HG02798 (cell line): ENCODE data around the gene NUDCD3.

Source experiments
- ATAC-seq: cut with Tn5 transposase; IDR thresholded peaks from one replicate; pipeline ENCODE4 v1.9.1; 2021; ENCODE audit warnings: mild to moderate bottlenecking; ENCODE audit not compliant: unreplicated experiment, poor library complexity

NUDCD3 gene

DNA sequence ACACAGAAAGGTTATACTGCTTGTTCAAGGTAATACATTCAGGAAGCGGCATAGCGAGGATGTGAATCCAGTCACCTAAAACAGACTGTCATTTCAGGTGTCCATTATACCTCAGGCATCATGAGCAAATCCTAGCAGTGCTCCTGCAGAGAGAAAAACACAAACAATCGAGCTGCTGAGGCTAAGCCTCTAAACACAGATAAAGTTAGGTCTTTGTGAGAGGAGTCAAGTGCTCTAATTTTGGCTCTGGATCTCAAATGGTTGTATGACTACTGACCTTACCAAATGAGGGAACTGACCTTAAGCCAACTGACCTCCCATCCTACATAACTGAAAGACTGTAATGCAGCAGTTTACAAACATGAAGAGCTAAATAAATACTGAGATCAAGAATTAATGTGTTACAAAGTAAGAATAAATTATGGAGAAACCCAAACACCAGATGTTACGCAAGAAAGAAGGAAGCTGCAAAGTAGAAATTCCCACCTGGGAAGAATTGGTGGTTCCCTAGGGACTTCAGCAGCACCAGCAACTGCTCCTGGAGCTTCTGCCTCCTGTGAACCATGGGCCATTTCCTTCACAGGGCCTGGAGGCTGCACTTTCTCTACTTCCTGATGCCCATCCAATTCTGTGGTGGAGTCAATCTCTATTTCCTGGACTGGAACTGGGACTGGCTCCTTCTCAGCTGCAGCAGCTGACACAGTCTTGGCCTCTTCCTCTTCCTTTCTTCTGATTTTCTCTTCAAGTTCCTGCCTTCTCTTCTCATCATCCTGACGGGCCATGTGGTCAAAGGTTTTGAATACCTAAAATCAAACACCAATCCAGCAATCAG is 5.8 kb downstream of the NUDCD3 start:
- no peak for ATAC-seq

DNA sequence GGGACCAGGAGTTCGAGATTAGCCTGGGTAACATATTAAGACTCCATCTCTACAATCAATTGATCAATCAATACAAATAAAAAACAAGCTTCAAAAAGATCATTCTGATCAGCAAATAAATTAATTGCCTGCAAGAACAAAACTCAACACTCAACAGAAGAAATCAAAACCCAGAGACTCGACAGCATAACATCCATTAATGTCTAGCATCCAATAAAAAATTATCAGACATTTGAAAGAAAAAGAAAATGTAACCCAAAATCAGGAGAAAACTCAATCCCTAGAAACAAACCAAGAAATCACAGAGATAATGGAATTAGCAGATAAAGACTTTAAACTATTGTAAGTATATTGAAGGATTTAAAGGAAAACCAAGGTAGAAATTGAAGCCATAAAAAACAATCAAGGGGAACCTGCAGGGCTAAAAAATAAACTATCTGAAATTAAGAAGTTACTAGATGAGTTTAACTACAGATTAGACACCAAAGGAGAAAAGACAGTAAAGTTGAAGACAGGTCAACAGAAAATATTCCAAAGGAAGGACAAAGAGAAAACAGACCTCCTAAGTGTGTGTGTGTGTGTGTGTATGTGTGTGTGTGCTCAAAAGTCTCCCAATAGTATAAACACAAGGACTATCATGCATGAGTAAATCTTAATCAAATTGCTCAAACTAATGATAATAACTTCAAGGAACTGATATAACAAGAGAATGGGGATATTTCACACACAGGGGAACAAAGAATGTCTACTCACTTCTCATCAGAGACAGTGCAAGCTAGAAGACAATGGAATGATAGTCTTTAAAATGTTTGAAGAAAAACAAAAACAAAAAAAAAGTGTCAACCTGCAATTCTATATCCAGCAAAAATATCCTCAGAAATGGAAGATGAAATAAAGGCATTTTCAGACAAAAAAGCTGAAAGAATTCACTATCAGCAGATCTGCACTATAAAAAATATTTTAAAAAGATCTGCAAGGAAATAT is 7.7 kb downstream of the NUDCD3 start:
- no peak for ATAC-seq

DNA sequence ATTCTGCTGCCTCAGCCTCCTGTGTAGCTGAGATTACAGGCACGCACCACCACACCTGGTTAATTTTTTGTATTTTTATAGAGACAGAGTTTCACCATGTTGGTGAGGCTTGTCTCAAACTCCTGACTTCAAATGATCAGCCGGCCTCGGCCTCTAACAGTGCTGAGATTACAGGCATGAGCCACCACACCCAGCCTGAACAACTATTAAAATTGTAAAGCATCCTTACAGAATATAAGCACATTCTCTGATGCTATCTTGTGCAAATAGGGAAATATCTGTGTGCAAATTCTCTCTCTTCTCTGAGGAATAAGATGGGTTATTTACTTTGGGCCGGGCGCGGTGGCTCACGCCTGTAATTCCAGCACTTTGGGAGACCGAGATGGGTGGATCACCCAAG is 12.5 kb downstream of the NUDCD3 start:
- no peak for ATAC-seq

DNA sequence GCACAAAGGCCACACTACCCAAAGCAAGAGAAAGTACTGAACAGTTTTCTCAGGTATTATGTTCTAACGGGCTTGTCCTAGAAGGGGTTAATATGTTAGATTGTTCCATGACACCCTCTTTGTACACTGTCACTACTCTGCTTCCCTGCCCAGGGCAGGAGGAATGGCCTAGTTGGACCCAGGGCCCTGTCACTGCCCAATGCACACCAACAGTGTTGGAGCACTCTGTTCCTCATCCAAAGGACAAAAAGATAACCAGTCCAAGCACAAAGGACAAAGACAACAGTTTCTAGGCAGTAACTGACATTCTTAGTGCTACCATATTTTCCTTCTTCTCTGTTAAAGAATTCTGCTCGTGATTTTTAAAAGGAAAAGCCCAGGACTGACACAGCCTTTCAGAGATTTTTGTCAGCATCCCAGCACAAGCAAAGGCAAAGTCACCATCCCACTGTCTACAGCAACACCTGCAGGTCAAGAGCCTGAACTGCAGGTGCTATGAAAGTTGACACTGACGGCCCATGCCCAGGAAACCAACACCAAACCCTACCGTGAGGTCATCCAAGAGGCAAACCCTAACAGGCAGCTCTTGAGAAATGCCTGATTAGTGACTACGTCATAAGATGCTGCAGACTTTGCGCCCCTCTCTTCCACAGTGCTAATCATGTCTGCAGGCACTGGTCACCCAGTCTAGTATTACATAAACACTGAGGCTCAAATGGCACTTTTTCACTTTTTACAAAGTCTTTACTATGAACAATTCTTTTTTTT is 13.2 kb downstream of the NUDCD3 start:
- peak; percentile 75 for ATAC-seq

DNA sequence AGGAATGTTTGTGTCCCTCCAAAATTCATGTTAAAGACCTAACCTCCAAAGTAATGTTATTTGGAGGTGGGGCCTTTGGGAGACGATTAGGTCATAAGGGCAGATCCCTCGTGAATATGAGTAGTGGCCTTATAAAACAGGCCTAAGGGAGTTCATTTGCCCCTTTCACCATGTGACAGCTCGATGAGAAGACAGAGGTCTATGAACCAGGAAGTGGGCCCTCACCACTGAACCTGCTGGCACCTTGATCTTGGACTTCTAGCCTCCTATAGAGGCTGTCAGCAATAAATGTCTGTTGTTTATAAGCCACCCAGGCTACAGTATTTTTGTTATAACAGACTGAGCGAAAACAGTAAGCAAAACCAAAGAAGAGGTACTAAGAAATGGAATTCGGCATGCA is 14.1 kb downstream of the NUDCD3 start:
- ATAC-seq = no peak

DNA sequence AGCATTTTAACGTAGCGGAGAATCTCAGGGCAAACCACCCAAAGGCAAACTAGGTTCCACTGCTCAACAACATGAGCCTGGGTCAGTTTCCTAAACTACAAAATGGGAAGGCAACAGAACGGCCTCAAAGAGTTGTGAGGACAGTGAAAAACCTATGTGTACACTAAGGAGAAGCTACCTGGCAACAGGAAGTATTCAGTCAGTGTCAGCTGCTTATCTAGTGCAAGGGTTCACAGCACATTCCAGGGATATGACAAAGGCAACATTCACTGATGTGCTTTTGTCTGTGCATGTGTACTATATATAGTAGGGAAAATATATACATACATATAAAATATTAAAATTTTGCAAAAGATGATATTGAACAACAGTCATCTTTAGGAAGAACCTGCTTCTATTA is 17.2 kb downstream of the NUDCD3 start:
- no peak for ATAC-seq

DNA sequence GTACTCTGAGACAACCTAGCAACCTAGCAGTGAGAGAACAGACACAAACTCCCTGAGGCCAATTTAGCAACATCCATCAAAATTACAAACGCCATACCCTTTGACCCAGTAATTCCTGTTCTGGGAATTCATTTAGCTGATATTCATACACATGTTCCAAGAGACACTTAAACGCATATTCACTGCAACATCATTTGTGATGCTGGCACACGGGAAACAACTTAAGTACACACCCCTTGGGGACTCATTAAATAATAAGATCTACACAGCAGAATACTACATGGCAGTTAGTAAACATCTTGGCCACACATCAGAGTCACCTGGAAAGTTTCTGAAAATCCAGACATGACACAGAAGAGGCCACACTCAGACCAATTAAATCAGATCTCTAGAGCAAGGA is 17.6 kb downstream of the NUDCD3 start:
- ATAC-seq = no peak

DNA sequence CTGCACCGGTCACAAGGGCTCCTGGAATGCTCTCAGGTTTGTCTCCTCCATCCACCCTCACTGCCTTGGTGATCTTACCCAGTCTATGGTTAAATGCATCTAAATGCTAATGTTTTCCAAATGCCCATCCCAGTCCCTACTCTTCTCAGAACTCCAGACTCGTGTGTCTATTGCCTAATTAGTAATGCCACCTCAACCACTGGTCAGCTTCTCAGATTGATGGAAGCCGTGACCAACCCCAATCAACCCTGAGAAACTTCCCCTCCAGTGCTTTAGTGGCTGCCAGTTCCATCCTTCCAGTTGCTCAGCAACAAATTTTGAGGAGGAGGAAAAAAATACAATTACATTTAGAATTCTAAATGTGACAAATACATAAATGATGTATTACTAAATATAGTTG is 18.6 kb downstream of the NUDCD3 start:
- ATAC-seq = no peak

DNA sequence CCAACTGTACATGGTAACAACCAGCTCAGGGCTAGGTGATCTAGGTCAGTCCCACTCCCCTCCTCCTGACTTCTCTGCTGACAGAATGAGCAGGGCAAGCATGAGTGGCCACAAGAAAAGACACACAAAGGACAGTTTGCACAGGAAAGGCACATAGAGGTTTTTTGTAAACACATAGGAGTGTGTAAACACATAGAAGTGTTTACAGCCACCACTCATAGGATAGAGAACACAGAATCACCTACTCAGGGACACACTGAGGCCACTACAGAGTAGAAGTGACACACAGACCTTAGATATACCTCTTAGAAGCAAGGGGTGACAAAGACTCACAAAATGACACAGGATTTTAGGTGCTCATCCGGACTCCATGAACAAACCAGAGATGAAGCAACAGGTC is 19.0 kb downstream of the NUDCD3 start:
- no peak for ATAC-seq

DNA sequence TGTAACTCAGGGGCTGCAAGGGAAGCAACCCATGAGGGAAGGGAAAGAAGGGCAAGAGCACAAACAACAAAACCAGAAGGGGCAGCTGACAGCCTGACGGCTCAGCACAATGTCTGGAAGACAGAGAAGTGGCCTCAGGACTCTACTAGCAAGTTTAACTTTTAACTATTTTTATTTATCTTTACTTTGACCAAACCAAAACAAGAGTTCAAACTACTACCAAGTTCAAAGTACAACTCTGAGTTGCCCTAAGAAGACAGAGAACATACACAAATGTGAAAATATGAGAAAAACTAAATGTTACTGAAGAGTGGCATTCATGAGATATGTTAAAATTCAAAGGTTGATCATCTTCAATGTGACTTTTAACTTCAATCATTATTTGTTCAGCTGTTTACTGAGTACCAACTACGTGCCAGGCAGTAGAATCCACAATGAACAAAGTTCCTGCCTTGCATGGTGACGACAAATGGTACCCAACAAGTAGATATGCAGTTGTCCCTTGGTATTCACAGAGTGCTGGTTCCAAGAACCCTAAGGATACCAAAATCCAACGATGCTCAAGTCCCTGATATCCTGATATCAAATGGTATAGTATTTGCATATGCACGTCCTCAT is 19.7 kb downstream of the NUDCD3 start:
- ATAC-seq = no peak

DNA sequence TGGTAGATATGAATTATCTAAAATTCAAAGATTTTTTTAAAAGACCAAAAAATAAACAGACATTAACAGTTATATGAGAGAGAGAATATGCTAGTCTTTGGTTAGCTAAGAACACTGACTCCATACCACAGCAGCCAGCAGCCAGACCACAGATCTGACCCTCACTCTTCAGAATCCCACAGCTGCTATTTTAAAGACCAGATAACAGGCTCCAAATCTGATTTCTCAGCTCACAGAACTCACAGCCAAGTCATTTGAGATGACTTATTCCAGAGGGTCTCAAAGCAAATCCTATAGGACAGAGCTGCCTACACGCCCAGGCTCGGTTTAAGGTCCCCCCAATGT is 20.4 kb downstream of the NUDCD3 start:
- ATAC-seq = no peak

DNA sequence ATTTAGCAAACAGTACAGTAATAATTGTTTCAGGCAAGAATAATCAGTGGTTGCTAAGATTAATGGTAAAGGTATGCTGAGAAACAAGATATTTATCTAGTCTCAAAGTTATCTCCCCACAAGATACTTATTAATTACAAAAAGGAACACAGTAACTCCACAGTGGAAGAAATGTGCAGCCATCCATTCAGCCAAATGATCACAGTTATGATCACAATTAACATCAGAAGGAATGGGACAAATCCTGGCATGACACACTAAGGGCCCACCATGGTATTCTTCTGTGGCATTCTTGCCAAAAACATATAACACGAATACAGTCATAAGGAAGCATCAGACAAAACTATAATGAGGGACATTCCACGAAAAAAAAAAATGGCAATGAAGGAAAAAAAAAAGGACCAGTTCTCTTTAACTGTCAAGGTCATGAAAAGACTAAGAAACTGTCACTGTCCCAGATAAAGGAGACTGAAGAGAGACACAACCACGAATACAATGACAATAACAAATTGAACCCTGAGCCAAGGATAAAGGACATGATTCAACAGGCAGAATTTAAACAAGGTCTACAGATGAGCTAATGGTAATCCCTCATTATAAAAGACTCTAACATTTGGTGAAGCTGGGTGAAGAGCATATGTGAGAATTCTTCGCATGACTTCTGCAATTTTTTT is 20.9 kb downstream of the NUDCD3 start:
- no peak for ATAC-seq

DNA sequence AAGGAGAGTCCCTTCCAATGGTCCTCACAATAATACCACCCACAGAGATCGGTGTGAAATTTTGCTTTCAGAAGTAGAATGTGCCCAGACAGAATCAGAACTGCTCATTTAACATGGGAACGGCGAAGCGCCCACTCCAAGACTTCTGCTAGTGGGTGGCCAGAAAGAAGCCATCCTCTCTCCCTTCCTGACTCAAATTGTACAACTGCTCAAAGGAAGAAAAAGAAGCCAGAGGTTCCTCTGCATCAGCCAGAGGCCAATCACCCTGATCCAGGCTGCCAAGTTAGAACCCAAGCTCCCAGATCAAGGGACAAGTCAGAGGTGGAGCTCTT is 23.3 kb downstream of the NUDCD3 start:
- no peak for ATAC-seq

DNA sequence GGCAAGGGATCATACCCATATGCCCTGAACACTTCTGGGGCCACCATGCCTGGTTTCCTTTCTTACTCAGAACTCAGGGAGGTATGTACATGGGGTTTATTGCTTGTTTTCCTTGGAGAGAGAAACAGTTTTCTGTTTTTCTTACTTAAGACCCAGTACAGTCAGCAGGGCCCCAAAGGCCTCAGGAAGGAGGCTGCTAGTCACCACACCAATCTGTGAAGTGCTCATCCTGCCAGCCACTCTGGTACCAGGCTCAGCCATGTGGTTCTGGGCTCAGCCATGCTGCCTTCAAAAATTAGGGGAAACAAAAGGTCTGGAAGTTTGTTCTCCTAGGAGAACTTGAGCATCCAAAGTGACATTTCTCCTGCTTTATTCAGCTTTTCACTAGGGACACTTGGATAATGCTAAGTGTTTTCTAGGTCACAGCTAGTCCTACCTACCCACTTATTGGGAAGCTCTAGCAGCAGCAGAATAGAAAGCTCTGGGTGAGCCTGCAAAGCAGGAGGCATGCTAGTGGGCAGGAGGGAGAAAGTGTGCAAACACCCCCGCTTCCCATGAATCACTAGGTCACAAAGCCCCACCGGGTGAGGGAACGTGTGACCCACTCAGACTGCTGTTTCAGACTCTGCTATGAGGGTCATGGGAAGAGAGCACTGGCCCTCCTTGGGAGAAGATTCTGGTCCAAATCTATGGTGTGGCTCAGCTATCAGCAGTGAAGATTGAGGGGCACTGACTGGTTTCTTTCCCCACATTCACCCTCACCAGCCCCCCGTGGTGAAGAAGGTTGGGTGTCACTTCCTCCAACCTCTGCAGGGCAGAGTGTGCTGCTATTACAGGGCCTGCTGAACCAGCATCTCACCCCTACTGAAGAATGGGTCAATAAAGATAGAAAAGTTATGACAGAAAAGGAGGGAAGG is 23.9 kb downstream of the NUDCD3 start:
- no peak for ATAC-seq

DNA sequence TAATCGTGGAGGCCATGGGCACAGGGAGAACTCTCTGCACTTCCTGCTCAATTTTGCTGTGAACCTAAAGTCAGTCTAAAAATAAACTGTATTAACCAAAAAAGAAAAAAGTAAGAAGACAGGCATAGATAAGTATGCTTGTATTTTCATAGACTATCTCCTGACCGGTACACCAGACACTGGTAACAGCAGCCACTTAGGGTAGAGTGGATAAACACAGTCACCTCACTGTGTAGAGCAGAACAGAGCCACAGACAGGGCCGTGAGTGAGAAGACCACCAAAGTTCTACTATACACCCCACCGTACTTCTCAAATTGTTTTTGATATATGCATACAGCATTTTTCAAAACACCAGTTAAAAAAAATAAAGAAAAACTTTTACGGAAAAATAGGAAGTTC is 25.0 kb downstream of the NUDCD3 start:
- no peak for ATAC-seq

DNA sequence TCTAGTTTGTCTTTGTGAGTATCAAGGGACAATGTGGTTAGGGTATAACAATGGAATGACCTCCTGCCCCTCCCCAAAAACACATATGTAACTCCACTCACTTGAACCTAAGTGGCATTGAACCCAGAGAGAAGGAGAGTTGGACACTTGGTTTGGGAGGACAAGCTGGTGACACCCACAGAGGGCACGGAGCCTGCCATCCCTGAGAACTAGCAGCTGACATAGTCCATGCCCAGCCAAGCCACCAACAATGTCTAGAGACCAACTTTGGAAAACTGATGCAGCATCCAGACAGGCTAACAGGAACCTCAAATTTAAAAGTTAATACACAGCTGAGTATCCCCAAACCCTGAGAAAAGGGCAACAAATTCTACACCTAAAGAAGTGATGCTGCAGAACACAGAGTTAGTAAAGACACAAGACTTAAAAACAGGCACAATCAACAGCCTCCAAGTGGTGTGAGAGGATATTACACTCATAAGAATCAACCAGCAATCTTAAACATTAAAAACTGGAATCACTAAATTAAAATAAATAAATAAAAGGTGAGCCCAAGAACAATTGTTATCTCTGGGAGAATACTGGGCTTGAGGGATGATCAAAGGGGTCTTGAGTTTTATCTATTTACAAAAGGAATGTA is 27.2 kb downstream of the NUDCD3 start:
- ATAC-seq = no peak

DNA sequence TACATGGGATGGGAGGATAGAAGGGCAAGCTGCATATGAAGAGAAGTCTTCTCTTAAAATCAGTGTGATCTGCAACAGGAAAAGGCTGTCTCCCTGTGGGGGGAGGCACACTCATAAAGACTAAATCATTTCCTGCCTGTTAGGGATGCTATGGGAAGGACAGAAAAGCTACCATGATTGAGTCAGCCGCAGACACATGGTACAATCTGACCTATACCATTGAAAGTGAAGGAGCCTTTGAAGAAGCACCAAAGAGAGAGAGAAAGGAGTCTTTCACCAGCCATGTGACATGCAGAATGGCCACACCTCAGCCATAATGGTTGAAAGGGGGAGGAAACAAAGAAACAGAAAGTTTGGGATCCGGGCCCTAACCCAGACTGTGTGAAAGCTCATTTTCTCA is 29.1 kb downstream of the NUDCD3 start:
- no peak for ATAC-seq

DNA sequence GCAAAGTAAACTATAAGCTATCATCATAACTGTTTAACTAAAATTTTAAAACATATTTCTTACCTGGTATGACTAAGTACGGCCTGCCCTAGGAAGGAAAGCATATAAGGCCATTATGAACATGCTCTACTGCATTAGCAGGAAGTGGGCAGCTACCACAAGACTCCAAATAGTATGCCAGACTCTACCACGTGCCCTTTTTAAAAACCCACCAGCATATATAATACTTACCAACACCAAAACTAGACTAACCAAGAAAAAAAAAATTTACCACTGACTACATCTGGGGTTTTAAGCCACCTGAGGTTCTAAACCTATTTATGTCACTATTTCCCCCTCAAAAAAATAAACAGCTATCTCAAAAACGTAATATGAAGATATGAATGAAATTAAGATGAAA is 30.1 kb downstream of the NUDCD3 start:
- peak; percentile 96 for ATAC-seq
